OCI-LY3 (cell line): ENCODE measurements around the gene EOLA1.
"Not testable (repeated sequence)": the region's sequence is repeated elsewhere in the genome, so short reads cannot be mapped to it uniquely, and the experiment has no call there.

ENCODE experiments used
- EZH2phosphoT487 ChIP-seq: fragments of 200-600 bp; shearing (Covaris generic); IDR thresholded peaks from 2 replicates; pipeline ENCODE4 v1.6.1; 2018; ENCODE audit warnings: antibody characterized with exemption, mixed run types, low read depth
- TF ChIP-seq, protein P1 (sequence below): fragments of 200-600, 300-600 bp; sonication (generic); IDR thresholded peaks from 2 replicates; pipeline ENCODE4 v1.5.1; 2014; ENCODE audit warnings: antibody characterized with exemption, low read length, low read depth

- not testable (repeated sequence) for TF ChIP-seq EZH2phosphoT487
- TF ChIP-seq, protein P1, sequence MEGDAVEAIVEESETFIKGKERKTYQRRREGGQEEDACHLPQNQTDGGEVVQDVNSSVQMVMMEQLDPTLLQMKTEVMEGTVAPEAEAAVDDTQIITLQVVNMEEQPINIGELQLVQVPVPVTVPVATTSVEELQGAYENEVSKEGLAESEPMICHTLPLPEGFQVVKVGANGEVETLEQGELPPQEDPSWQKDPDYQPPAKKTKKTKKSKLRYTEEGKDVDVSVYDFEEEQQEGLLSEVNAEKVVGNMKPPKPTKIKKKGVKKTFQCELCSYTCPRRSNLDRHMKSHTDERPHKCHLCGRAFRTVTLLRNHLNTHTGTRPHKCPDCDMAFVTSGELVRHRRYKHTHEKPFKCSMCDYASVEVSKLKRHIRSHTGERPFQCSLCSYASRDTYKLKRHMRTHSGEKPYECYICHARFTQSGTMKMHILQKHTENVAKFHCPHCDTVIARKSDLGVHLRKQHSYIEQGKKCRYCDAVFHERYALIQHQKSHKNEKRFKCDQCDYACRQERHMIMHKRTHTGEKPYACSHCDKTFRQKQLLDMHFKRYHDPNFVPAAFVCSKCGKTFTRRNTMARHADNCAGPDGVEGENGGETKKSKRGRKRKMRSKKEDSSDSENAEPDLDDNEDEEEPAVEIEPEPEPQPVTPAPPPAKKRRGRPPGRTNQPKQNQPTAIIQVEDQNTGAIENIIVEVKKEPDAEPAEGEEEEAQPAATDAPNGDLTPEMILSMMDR, result not testable (repeated sequence)
Measured at GRCh38 chrX:149526318-149527033, 14.3 kb upstream of the EOLA1 start.
